ENCODE measurements around the gene PRM3.
A peak's percentile ranks its signal among the peaks of the same experiment; 100 is the strongest.

PRM3 gene

DNA sequence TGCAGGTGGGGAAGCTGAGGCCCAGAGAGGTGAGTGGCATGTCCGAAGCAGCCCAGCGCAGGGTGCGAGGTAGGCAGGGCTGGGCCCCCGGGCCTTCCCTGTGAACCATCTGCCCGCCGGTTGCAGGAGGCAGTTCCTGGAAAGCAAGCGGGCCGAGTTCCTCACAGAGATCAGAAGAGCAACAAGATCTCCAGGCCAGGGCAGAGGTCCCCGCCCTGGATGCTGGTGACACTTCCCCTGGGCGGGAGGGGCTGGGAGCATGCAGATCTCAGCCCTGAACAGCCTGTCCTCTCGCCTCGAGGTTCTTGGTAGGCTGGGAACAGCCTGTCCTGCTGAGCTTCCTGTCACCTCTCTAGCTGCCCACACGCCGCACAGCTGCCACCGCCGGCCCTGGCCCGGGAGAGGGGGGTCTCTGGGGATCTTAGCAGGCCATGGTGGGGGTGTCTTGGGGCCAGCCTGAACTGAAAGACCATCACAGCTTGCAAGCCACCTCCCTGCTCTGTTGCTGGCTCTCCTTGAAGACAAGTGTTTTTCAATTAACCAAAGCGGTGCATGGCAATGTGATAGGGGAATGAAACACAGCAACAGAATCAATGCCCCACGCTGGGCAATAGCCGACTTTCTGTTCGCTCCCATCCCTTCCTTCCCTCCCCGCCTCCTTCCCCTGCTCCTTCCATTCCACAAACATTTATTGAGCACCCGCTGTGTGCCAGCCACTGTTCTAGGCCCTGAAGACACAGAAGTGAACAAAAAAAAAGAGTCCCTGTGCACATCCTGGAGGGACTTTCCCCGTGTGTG lies 49.1 kb downstream of the PRM3 start:
- peak; percentile 87 for DNase-seq
